Measurements from ENCODE around the gene HOXC13. TPM values are rescaled to one million over a fixed set of nuclear protein-coding genes. Genes with fewer than 3 reads are reported as not detected.

Gene HOXC13
- total RNA-seq, 1 donor from 2014 or later, result not detected

GRCh38 chr12:53991077-53991460 lies 52.4 kb downstream of the HOXC13 start:
- POLR2A ChIA-PET, result interaction anchor here (0.5 to 0.6 kb wide), 2 partner anchors 33 to 43 kb away, joined by 3 read pairs; no protein-coding TSS in a partner anchor
- DNase-seq (no peak), ATAC-seq (ENCODE audit: low read depth) (no peak)
- CTCF ChIA-PET, result interaction anchor here (1.0 kb wide), 1 partner anchor 15 kb away, joined by 3 read pairs; no protein-coding TSS in a partner anchor
- no peak for TF ChIP-seq CTCF (IDR thresholded peaks at IDR 0.05)
- Mint-ChIP-seq H3K36me3 (ENCODE audit: low read depth) (peaks cover 1% of the 10 kb centered on the region), H3K27me3 (peaks cover 86% of the 10 kb centered on the region), H3K4me1 (peaks cover 36% of the 10 kb centered on the region), H3K4me3 (no peak overlapping the region), H3K27ac (no peak overlapping the region), H3K9me3 (peaks cover 2% of the 10 kb centered on the region)
- intact Hi-C loops (cut with micrococcal nuclease), result no loop called here

GRCh38 chr12:53992377-53992889 lies 53.8 kb downstream of the HOXC13 start:
- no peak overlapping the region for H3K27ac Mint-ChIP-seq

GRCh38 chr12:53993162-53994008 lies 54.8 kb downstream of the HOXC13 start:
- H3K4me1 Mint-ChIP-seq, result peaks cover 39% of the 10 kb centered on the region
- H3K27ac Mint-ChIP-seq, result peak overlapping the region; percentile 20
- peaks cover 83% of the 10 kb centered on the region for H3K27me3 Mint-ChIP-seq
- peak overlapping the region; percentile 35 for H3K4me3 Mint-ChIP-seq
- H3K36me3 Mint-ChIP-seq (ENCODE audit: low read depth), result peaks cover 1% of the 10 kb centered on the region
- ChIA-PET POLR2A (no interaction called here), CTCF (interaction anchor here (0.7 to 1.2 kb wide), 2 partner anchors 39 to 208 kb away, joined by 3 read pairs; no protein-coding TSS in a partner anchor)
- intact Hi-C loops (cut with micrococcal nuclease), result loop anchor here (2.0 kb wide), 1 partner anchor 19 kb away; the partner anchor contains the start of gene HOTAIR
- DNase-seq (no peak), ATAC-seq (ENCODE audit: low read depth) (no peak)
- no peak for TF ChIP-seq CTCF (IDR thresholded peaks at IDR 0.05)
- H3K9me3 Mint-ChIP-seq, result peaks cover 2% of the 10 kb centered on the region

More at GRCh38 chr12:53992377-53992889, 53.8 kb downstream of the HOXC13 start:
- peaks cover 83% of the 10 kb centered on the region for H3K27me3 Mint-ChIP-seq
- no peak overlapping the region for H3K4me3 Mint-ChIP-seq
- intact Hi-C loops (cut with micrococcal nuclease), result no loop called here
- TF ChIP-seq CTCF (IDR thresholded peaks at IDR 0.05), result no peak
- ATAC-seq (ENCODE audit: low read depth), result no peak
- CTCF ChIA-PET, result interaction anchor here (1.2 kb wide), 1 partner anchor 40 kb away, joined by 3 read pairs; no protein-coding TSS in a partner anchor
- POLR2A ChIA-PET, result no interaction called here
- H3K9me3 Mint-ChIP-seq, result peaks cover 2% of the 10 kb centered on the region
- no peak for DNase-seq
- peaks cover 37% of the 10 kb centered on the region for H3K4me1 Mint-ChIP-seq
- H3K36me3 Mint-ChIP-seq (ENCODE audit: low read depth), result peaks cover 1% of the 10 kb centered on the region

- CTCF ChIA-PET, result no interaction called here
- Mint-ChIP-seq H3K9me3 (peaks cover 2% of the 10 kb centered on the region), H3K36me3 (ENCODE audit: low read depth) (peaks cover 1% of the 10 kb centered on the region), H3K27ac (peak overlapping the region; percentile 20), H3K27me3 (peaks cover 83% of the 10 kb centered on the region), H3K4me3 (peak overlapping the region; percentile 35), H3K4me1 (peaks cover 38% of the 10 kb centered on the region)
- DNase-seq (no peak), ATAC-seq (ENCODE audit: low read depth) (no peak)
- intact Hi-C loops (cut with micrococcal nuclease), result loop anchor here (2.0 kb wide), 1 partner anchor 19 kb away; the partner anchor contains the start of gene HOTAIR
- POLR2A ChIA-PET, result no interaction called here
- no peak for TF ChIP-seq CTCF (IDR thresholded peaks at IDR 0.05)
These were observed 55.3 kb downstream of the HOXC13 start for GRCh38 chr12:53994009-53994263.
